HG03159 (cell line): ENCODE measurements around the gene IL1B.

Experiments used
- ATAC-seq: cut with Tn5 transposase; IDR thresholded peaks from one replicate; pipeline ENCODE4 v1.9.1; 2021; ENCODE audit warnings: mild to moderate bottlenecking, moderate library complexity; ENCODE audit not compliant: unreplicated experiment

Gene IL1B

GRCh38 chr2:112830682-112831512, 5.7 kb downstream of the IL1B start:
- ATAC-seq = no peak

DNA sequence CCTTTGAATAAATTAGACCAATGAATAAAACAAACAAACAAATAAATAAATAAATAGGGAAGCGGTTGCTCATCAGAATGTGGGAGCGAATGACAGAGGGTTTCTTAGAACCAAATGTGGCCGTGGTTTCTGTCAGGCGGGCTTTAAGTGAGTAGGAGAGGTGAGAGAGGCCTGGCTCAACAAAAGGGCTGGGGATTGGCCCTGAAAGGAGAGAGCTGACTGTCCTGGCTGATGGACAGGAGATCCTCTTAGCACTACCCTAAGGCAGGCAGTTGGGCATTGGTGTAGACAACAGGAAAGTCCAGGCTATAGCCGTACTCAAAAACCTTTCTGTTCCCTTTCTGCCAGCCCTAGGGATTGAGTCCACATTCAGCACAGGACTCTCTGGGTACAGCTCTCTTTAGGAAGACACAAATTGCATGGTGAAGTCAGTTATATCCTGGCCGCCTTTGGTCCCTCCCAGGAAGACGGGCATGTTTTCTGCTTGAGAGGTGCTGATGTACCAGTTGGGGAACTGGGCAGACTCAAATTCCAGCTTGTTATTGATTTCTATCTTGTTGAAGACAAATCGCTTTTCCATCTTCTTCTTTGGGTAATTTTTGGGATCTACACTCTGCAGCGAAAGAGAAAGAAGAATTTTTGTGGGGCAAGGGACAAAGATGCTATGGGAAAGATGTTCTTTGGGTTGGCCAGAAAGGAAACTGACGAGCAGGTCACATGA, 6.5 kb downstream of the IL1B start:
- no peak for ATAC-seq

GRCh38 chr2:112829101-112829960, 7.2 kb downstream of the IL1B start:
- no peak for ATAC-seq

DNA sequence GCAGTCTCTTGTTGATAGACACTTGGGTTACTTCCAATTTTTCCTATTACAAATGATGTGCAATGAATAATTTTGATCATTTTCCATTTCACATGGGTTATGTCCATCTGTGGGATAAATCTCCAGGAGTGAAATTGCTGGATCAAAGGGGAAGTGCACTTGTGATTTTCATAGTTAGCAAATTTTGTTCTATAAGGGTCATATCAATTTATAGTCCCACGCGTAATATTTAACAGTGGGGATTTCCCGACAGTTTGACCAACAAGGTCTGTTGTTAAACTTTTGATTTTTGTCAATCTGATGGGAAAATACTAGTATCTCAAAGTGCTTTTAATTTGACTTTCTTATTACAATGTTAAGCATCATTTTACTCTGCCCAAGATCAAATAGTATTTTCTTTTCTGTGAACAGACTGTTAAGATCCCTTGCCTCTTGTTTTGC, 8.3 kb downstream of the IL1B start:
- ATAC-seq = no peak

- ATAC-seq = no peak
Observed at GRCh38 chr2:112827604-112828185, 8.9 kb downstream of the IL1B start.

- ATAC-seq = no peak
Observed at GRCh38 chr2:112827009-112827408, 9.6 kb downstream of the IL1B start.

- ATAC-seq = no peak
Observed at GRCh38 chr2:112825706-112826105, 10.9 kb downstream of the IL1B start.

DNA sequence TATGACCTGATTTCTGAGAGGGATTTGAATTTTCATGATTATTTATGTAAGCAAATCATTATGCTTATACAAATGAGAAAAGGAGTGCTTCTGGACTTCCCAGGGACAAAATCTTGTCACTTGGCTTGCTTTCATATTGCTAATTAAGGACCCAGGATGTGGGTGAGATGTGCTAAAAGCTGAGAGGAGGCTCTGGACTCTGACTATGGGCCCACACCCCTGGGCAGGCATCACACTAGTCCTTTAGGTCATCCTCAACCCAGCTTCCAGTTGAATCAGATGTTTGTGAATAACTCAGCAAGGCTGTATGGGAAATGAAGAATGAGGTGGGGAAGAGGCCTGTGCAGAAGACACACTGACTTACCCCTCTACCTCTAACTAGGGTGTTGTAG, 11.9 kb downstream of the IL1B start:
- ATAC-seq = no peak

DNA sequence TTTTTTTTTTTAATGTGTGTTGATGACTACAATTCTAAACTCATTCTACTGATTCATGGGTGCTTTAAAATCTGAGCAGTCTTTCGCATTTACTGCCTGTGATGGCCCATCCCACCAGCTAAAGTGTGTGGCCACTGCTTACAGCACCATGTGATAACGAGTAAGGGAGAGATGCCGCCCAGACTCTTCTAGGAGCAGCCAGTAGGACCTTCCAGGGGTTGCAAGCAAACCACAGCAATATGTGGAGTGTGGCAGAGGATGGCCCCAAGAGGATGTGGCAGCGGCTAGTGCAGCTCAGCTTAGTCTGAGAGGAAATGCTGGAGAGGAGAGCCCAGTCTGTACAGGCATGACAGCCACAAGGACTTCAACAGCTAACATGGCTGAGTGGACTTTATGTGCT, 14.9 kb downstream of the IL1B start:
- no peak for ATAC-seq

DNA sequence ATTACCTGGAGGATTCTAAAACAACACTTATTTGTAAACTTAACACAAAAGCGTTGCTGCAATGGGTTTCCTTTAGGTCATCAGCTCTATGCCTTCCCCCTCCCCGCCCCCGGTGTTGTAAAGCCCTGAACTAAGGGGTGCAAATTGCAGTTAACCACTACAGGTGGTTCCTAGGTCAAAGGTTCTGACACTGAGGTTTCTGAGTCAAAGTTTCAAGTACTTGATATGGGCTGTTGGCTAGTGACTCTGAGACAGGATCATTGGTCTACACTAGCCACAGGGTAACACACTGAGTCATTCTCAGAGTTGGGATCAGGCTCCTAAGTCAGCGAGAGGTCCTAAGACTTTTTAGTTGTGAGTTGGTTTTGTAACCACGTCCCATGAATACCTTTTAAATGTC, 15.4 kb downstream of the IL1B start:
- ATAC-seq = peak; percentile 80

DNA sequence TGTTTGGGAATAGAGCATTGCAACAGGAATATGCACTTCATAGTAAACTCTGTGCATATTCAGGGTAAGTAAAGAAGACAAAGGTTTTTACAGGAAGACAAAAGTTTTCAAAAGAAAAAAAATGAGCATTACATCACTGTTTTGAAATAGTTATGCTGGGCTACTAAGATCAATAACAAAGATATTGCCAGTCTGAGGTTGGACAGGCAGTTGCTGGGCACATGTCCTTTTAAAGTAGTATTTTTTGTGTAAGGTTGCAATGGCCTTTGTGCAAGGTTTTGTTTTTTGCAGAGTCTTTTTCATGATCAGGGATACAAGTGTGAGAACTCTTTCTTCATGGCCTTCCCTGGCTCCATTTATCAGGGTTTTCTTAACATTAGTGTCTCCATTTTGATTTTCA, 16.2 kb downstream of the IL1B start:
- no peak for ATAC-seq

- ATAC-seq = no peak
Observed at GRCh38 chr2:112819081-112819480, 17.5 kb downstream of the IL1B start.

DNA sequence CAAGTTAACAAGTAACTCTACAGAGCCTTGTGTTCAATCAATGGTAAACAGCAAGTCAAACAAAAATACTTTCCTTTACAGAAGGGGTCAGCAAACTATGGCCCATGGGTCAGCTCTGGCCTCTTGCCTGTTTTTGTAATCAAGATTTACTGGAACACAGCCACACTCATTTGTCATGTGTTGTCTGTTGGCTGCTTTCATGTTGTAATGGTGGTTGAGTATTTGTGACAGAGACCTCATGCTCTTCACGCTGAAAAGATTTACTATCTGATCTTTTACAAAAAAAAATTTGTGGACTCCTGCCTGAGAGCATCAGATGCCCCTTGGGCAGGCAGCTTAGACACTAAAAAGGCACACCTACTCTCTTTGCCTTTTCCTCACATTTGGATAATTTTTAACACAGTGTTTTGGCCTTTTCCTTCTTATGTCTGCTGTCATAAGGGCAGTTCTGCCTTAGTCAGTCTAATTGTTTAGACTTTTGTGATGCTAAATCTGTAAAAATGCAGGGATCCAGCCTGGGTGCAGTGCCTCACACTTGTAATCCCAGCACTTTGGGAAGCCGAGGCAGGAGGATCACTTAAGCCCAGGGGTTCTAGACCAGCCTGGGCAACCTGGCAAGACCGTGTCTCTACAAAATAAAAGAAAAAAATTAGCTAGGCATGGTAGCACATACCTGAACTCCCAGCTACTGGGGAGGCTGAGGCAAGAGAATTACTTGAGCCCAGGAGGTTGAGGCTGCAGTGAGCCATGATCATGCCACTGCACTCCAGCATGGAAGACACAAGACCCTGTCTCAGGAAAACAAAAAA, 18.3 kb downstream of the IL1B start:
- no peak for ATAC-seq

DNA sequence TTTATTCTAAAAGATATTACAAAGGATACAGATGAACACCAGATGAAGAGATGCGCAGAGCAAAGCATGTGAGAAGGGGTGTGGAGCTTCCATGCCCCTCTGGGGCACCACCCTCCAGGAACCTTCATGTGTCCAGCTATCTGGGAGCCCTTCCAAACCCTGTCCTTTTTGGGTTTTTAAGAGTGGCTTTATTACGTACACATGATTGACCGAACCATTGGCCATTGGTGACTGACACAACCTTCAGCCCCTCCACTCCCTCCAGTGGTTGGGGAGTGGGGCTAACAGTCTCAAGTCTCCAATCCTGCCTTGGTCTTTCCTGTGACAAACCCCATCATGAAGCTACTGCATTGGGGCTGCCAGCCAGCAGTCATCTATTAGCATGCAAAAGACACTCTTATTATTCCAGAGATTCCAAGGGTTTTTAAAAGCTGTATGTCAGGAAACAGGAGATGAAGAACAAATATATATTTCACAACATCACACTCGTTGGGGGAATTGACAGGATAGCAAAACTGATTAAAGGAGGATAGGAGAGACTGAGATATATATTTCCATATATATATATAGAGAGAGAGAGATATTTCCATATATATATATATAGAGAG, 19.4 kb downstream of the IL1B start:
- ATAC-seq = no peak

DNA sequence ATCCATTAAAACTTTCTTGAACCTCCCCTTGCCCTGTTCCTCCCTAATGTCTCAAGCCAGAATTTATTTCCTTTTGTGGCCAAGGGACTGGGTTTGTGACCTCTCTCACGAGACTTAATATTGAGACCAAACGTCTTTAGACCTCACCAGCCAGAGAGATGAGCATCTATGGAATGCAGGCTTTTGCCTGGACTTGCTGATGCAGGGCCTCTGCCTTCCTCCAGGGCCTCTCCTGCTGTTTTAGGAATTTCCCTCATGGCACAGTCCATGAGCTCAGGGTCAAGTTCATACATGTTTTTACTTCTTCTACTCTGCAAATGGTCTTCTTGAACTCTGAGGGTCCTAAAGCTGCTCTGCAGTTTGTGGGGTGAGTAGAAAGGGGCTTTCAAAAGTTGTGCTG, 22.3 kb downstream of the IL1B start:
- ATAC-seq = no peak

DNA sequence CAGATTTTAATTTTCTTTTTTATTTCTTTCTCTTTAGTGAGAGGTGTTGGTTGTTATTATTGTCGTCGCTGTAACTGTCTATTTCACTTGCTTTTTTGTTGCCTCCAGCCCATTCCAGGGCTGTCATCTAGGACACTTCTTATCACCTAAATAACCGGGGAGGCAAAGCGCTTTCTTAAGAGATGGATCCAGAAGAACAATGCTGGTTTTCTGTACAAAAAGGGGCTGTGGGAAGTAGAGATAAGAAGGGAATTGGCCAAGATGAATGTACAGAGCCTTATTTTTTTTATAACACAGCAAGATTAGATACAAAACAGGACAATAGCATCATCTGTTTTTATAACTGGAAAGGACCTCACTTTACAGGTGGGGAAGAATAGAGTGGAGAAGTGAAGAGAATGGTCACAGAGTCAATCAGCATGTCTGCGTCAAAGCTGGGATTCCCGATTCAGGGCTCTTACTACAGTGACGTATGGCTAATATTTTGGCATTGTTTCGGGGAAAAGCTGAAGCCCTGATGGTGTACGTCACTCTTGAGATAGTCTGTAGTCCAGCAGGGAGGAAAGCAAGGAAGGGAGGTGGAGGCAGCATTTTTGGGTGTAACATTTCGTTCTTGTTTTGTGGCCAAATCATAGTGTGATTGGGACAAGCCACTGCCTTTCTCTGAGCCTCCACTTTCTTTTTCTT, 23.2 kb downstream of the IL1B start:
- no peak for ATAC-seq

GRCh38 chr2:112812318-112813267, 24.0 kb downstream of the IL1B start:
- ATAC-seq = no peak

GRCh38 chr2:112811841-112812306, 24.7 kb downstream of the IL1B start:
- ATAC-seq = no peak
